Ishikawa (cell line): Measurements from ENCODE around the gene WBP2.

Experiments used
- CEBPB ChIP-seq: IDR thresholded peaks from 2 replicates; pipeline ENCODE4 v1.6.1; 2012
- CREB1 ChIP-seq: IDR thresholded peaks from 2 replicates; pipeline ENCODE4 v1.6.1; 2012; ENCODE audit warnings: low read depth
- EGR1 ChIP-seq: IDR thresholded peaks from 2 replicates; pipeline ENCODE4 v1.6.1; 2012
- EP300 ChIP-seq: IDR thresholded peaks from 2 replicates; pipeline ENCODE4 v1.6.1; 2012; ENCODE audit warnings: borderline replicate concordance
- FOXM1 ChIP-seq: IDR thresholded peaks from 2 replicates; pipeline ENCODE4 v1.6.1; 2012; ENCODE audit warnings: low read depth, borderline replicate concordance
- MAX ChIP-seq: IDR thresholded peaks from 2 replicates; pipeline ENCODE4 v1.6.1; 2012
- NFIC ChIP-seq: IDR thresholded peaks from 2 replicates; pipeline ENCODE4 v1.6.1; 2012
- RAD21 ChIP-seq: IDR thresholded peaks from 2 replicates; pipeline ENCODE4 v1.6.1; 2012; ENCODE audit warnings: low read depth
- REST ChIP-seq: IDR thresholded peaks from 2 replicates; pipeline ENCODE4 v1.6.1; 2012; ENCODE audit warnings: low read depth, mild to moderate bottlenecking
- TAF1 ChIP-seq: IDR thresholded peaks from 2 replicates; pipeline ENCODE4 v1.6.1; 2012; ENCODE audit warnings: low read depth, mild to moderate bottlenecking
- TCF12 ChIP-seq: IDR thresholded peaks from 2 replicates; pipeline ENCODE4 v1.6.1; 2012; ENCODE audit warnings: low read depth
- TEAD4 ChIP-seq: IDR thresholded peaks from 2 replicates; pipeline ENCODE4 v1.6.1; 2012
- USF1 ChIP-seq: IDR thresholded peaks from 2 replicates; pipeline ENCODE4 v1.6.1; 2012
- YY1 ChIP-seq: IDR thresholded peaks from 2 replicates; pipeline ENCODE4 v1.6.1; 2012; ENCODE audit warnings: low read depth
- ZBTB7A ChIP-seq: IDR thresholded peaks from 2 replicates; pipeline ENCODE4 v1.6.1; 2012; ENCODE audit warnings: low read depth

WBP2 gene

GRCh38 chr17:75837899-75838298, 17.2 kb downstream of the WBP2 start:
- TF ChIP-seq REST (no peak), RAD21 (no peak), ZBTB7A (no peak), YY1 (no peak), TEAD4 (no peak), TAF1 (no peak), USF1 (no peak), NFIC (no peak), EGR1 (no peak), CEBPB (no peak)

GRCh38 chr17:75836605-75837004, 18.5 kb downstream of the WBP2 start:
- TF ChIP-seq EGR1: no peak
- no peak for TF ChIP-seq EP300
- no peak for TF ChIP-seq CREB1

- TF ChIP-seq USF1 (no peak), YY1 (no peak), TEAD4 (no peak), TCF12 (no peak), NFIC (no peak), EP300 (no peak), FOXM1 (no peak), ZBTB7A (no peak), CREB1 (no peak), REST (no peak), RAD21 (no peak)
These were observed 19.5 kb downstream of the WBP2 start for GRCh38 chr17:75835654-75835987.

GRCh38 chr17:75834928-75835653, 20.0 kb downstream of the WBP2 start:
- TF ChIP-seq YY1: no peak
- no peak for TF ChIP-seq EP300
- no peak for TF ChIP-seq FOXM1
- TF ChIP-seq REST: no peak
- no peak for TF ChIP-seq RAD21
- TF ChIP-seq TAF1: no peak
- TF ChIP-seq MAX: no peak
- TF ChIP-seq TCF12: no peak
- TF ChIP-seq TEAD4: no peak
- TF ChIP-seq NFIC: no peak
- no peak for TF ChIP-seq CEBPB
- TF ChIP-seq EGR1: no peak
- TF ChIP-seq CREB1: no peak
- TF ChIP-seq USF1: no peak
- no peak for TF ChIP-seq ZBTB7A
